PC-3 (cell line): ENCODE measurements around the gene RFTN1. TPM values are rescaled to one million over a fixed set of nuclear protein-coding genes. Genes with fewer than 3 reads are reported as not detected.
A peak's percentile ranks its signal among the peaks of the same experiment; 100 is the strongest.

ENCODE experiments used
- ATAC-seq: fragments of 200-7000 bp; cut with Tn5 transposase; 2 replicates; pipeline ENCODE4 v1.9.1; 2020; ENCODE audit warnings: mild to moderate bottlenecking, moderate library complexity
- BruUV-seq: library from RNA; stranded (reverse); fragments of 400-500 nt; replicated peaks from 2 replicates; lab custom pipeline; 2021; lab: Mats Ljungman, UMichigan
- CTCF ChIA-PET: fragments of 300-600 bp; sonication (Branson Sonifier 250); formaldehyde crosslinking; loops from one replicate; lab custom pipeline; 2022; ENCODE audit warnings: antibody characterized with exemption; lab: Charles Lee
- POLR2A ChIA-PET: fragments of 300-600 bp; sonication (Branson Sonifier 250); formaldehyde crosslinking; loops from one replicate; lab custom pipeline; 2022; ENCODE audit warnings: antibody characterized with exemption; ENCODE audit not compliant: unreplicated experiment; lab: Charles Lee
- DNase-seq: peaks from one replicate; pipeline ENCODE4 v3.0.0-alpha.2; 2015
- H2AFZ ChIP-seq: fragments of 300-600 bp; sonication (generic); 2 replicates; pipeline ENCODE4 v1.6.0; 2016; ENCODE audit warnings: antibody characterized with exemption, low read length
- H3F3A ChIP-seq: fragments of 300-600 bp; sonication (generic); one replicate; pipeline ENCODE4 v1.6.0; 2017; ENCODE audit warnings: antibody characterized with exemption, low read length, control low read depth, mild to moderate bottlenecking; ENCODE audit not compliant: unreplicated experiment
- H3K27ac ChIP-seq: fragments of 300-600 bp; sonication (generic); 2 replicates; pipeline ENCODE4 v1.5.1; 2016; ENCODE audit warnings: mild to moderate bottlenecking, low read length
- H3K27me3 ChIP-seq: fragments of 300-600 bp; sonication (generic); 2 replicates; pipeline ENCODE4 v1.6.1; 2016; ENCODE audit warnings: low read length, mixed read lengths
- H3K36me3 ChIP-seq: fragments of 300-600 bp; sonication (generic); 2 replicates; pipeline ENCODE4 v1.6.1; 2016; ENCODE audit warnings: low read depth, mixed run types, low read length, mixed read lengths
- H3K4me1 ChIP-seq: fragments of 300-600 bp; sonication (generic); 2 replicates; pipeline ENCODE4 v1.5.1; 2016; ENCODE audit warnings: low read length; ENCODE audit not compliant: insufficient read depth
- H3K4me2 ChIP-seq: fragments of 300-600 bp; sonication (generic); 2 replicates; pipeline ENCODE4 v1.6.0; 2016; ENCODE audit warnings: low read length
- H3K4me3 ChIP-seq: fragments of 300-600 bp; sonication (generic); 2 replicates; pipeline ENCODE4 v1.5.1; 2016; ENCODE audit warnings: mild to moderate bottlenecking, low read length, mixed read lengths
- H3K79me2 ChIP-seq: fragments of 300-600 bp; sonication (generic); 2 replicates; pipeline ENCODE4 v1.6.1; 2017; ENCODE audit warnings: low read length, mixed read lengths
- H3K9ac ChIP-seq: fragments of 300-600 bp; sonication (generic); 2 replicates; pipeline ENCODE4 v1.6.0; 2016; ENCODE audit warnings: mild to moderate bottlenecking, low read length
- H3K9me2 ChIP-seq: fragments of 300-600 bp; sonication (generic); replicated peaks from 2 replicates; pipeline ENCODE4 v1.6.1; 2016; ENCODE audit warnings: mixed run types, low read length, mixed read lengths
- H3K9me3 ChIP-seq: fragments of 300-600 bp; sonication (generic); 2 replicates; pipeline ENCODE4 v1.6.1; 2016; ENCODE audit warnings: low read length, mixed read lengths
- H4K20me1 ChIP-seq: fragments of 300-600 bp; sonication (generic); 2 replicates; pipeline ENCODE4 v1.6.1; 2016; ENCODE audit warnings: low read length, mixed read lengths
- EZH2 ChIP-seq: fragments of 300-600 bp; sonication (generic); IDR thresholded peaks from one replicate; pipeline ENCODE4 v1.6.1; 2017; ENCODE audit warnings: antibody characterized with exemption, mild to moderate bottlenecking, low read length; ENCODE audit not compliant: unreplicated experiment
- EZH2phosphoT487 ChIP-seq: fragments of 300-600 bp; sonication (generic); IDR thresholded peaks from 2 replicates; pipeline ENCODE4 v1.6.1; 2018; ENCODE audit warnings: mild to moderate bottlenecking, antibody characterized with exemption, low read length, borderline replicate concordance
- intact Hi-C: fragments of 100-400 bp; cut with micrococcal nuclease; formaldehyde crosslinking; loops from 2 replicates; pipeline ENCODE4 v1.9.0; 2023
- total RNA-seq: library from RNA; depleted of rRNA; stranded (reverse); fragments of >200 nt; gene quantifications from 2 replicates; pipeline ENCODE4 v1.2.3, GENCODE V29; 2014
- TF ChIP-seq, protein P1 (sequence below): fragments of 300-600 bp; sonication (generic); conservative IDR thresholded peaks from 2 replicates; pipeline ENCODE4 v1.5.1; 2017; ENCODE audit warnings: antibody characterized with exemption, low read depth, mild to moderate bottlenecking, low read length

RFTN1 gene
- total RNA-seq, 1 experiment from 2014 or later: 9.7 TPM

DNA sequence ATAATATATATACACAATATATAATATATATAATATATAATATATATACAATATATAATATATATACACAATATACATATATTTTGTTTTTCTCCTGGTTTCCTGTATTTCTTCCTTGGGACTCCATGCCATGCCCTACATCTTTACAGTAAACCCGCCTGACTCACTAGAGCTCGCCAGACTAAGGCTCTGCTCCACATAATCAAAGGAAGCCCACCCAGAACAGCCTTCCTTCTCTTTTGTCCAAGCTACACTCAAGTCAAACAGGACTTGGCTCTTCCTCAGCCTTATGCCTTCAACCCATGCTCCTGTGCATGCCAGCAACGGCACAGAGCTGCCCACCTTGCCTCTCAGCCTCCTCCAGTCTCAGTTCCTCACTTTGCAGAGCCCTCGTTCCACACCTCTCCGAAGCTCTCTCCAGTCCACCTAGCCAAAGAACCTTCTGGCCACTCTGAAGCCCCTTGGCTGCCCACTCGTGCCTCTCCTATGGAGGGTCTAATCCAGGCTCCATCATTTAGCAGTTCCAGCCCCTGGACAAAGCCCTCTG is 109.1 kb downstream of the RFTN1 start:
- CTCF ChIA-PET: no interaction called here
- Histone ChIP-seq H3K4me1 (peaks cover 17% of the 10 kb centered on the region), H3K9me3 (no peaks in the 10 kb centered on the region), H3F3A (no peaks in the 10 kb centered on the region), H3K27me3 (no peaks in the 10 kb centered on the region), H3K79me2 (no peaks in the 10 kb centered on the region), H3K9ac (no peak overlapping the region), H3K36me3 (no peaks in the 10 kb centered on the region), H3K4me2 (no peak overlapping the region), H2AFZ (no peak overlapping the region), H3K27ac (no peak overlapping the region), H3K4me3 (no peak overlapping the region), H4K20me1 (no peaks in the 10 kb centered on the region), H3K9me2 (no peaks in the 10 kb centered on the region)
- no peak for DNase-seq
- BruUV-seq: no TSS peak
- no peak for ATAC-seq
- TF ChIP-seq EZH2 (no peak), EZH2phosphoT487 (no peak)
- TF ChIP-seq, protein P1, sequence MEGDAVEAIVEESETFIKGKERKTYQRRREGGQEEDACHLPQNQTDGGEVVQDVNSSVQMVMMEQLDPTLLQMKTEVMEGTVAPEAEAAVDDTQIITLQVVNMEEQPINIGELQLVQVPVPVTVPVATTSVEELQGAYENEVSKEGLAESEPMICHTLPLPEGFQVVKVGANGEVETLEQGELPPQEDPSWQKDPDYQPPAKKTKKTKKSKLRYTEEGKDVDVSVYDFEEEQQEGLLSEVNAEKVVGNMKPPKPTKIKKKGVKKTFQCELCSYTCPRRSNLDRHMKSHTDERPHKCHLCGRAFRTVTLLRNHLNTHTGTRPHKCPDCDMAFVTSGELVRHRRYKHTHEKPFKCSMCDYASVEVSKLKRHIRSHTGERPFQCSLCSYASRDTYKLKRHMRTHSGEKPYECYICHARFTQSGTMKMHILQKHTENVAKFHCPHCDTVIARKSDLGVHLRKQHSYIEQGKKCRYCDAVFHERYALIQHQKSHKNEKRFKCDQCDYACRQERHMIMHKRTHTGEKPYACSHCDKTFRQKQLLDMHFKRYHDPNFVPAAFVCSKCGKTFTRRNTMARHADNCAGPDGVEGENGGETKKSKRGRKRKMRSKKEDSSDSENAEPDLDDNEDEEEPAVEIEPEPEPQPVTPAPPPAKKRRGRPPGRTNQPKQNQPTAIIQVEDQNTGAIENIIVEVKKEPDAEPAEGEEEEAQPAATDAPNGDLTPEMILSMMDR: no peak
- intact Hi-C loops: no loop called here
- POLR2A ChIA-PET: no interaction called here

- DNase-seq (peak; percentile 56), ATAC-seq (peak; percentile 53)
- H3K36me3 ChIP-seq: no peaks in the 10 kb centered on the region
- no peaks in the 10 kb centered on the region for H3F3A ChIP-seq
- peaks cover 19% of the 10 kb centered on the region for H3K4me1 ChIP-seq
- H3K9me2 ChIP-seq: no peaks in the 10 kb centered on the region
- H3K9ac ChIP-seq: no peak overlapping the region
- H3K4me3 ChIP-seq: peak overlapping the region; percentile 17; the same call in 1 of the 2 replicates
- ChIA-PET CTCF (no interaction called here), POLR2A (no interaction called here)
- BruUV-seq: no TSS peak
- intact Hi-C loops: no loop called here
- no peaks in the 10 kb centered on the region for H3K27me3 ChIP-seq
- TF ChIP-seq, protein P1: no peak
- TF ChIP-seq EZH2 (no peak), EZH2phosphoT487 (no peak)
- peak overlapping the region; percentile 44 for H3K4me2 ChIP-seq
- no peaks in the 10 kb centered on the region for H3K9me3 ChIP-seq
- H3K79me2 ChIP-seq: no peaks in the 10 kb centered on the region
- H2AFZ ChIP-seq: no peak overlapping the region
- no peaks in the 10 kb centered on the region for H4K20me1 ChIP-seq
- H3K27ac ChIP-seq: no peak overlapping the region
Observed at GRCh38 chr3:16402451-16402850, 111.0 kb downstream of the RFTN1 start.

GRCh38 chr3:16401273-16401672 is 112.2 kb downstream of the RFTN1 start:
- H3K4me3 ChIP-seq: no peak overlapping the region
- no peaks in the 10 kb centered on the region for H3K36me3 ChIP-seq
- H3F3A ChIP-seq: no peaks in the 10 kb centered on the region
- H4K20me1 ChIP-seq: no peaks in the 10 kb centered on the region
- no peak overlapping the region for H3K27ac ChIP-seq
- CTCF ChIA-PET: no interaction called here
- H3K27me3 ChIP-seq: no peaks in the 10 kb centered on the region
- no peak for DNase-seq
- ATAC-seq: no peak
- POLR2A ChIA-PET: no interaction called here
- H3K4me2 ChIP-seq: no peak overlapping the region
- H3K9me3 ChIP-seq: no peaks in the 10 kb centered on the region
- no peak for TF ChIP-seq EZH2phosphoT487
- no peak for TF ChIP-seq EZH2
- TF ChIP-seq, protein P1: no peak
- no TSS peak for BruUV-seq
- H3K9ac ChIP-seq: no peak overlapping the region
- peaks cover 19% of the 10 kb centered on the region for H3K4me1 ChIP-seq
- H3K9me2 ChIP-seq: no peaks in the 10 kb centered on the region
- H2AFZ ChIP-seq: no peak overlapping the region
- no peaks in the 10 kb centered on the region for H3K79me2 ChIP-seq
- intact Hi-C loops: no loop called here
